PFSK-1 (cell line): ENCODE results near the gene CSNK1G1.

Source experiments
- FOXP2 ChIP-seq: optimal IDR thresholded peaks from 2 replicates; pipeline ENCODE3; 2011; ENCODE audit warnings: borderline replicate concordance, control low read depth, inconsistent platforms; ENCODE audit not compliant: insufficient read depth; ENCODE audit errors: extremely low read length, extremely low read depth
- POLR2AphosphoS5 ChIP-seq: IDR thresholded peaks from 2 replicates; pipeline ENCODE4 v1.6.1; 2012; ENCODE audit warnings: low read depth, mild to moderate bottlenecking, control low read depth, low read length, moderate library complexity
- SIN3A ChIP-seq: IDR thresholded peaks from 2 replicates; pipeline ENCODE4 v1.6.1; 2012; ENCODE audit warnings: mild to moderate bottlenecking, low read length, moderate library complexity, borderline replicate concordance; ENCODE audit not compliant: insufficient read depth
- TAF1 ChIP-seq: IDR thresholded peaks from 2 replicates; pipeline ENCODE4 v1.6.1; 2012; ENCODE audit warnings: low read length, control low read depth, borderline replicate concordance; ENCODE audit not compliant: insufficient read depth
- TF ChIP-seq, protein P1 (sequence below), 2 experiments: IDR thresholded peaks; 2 replicates each; pipeline versions ENCODE4 v1.6.1 to v1.8.0; 2011 to 2012; ENCODE audit warnings: low read depth in 2 of 2, low read length in 2 of 2, control low read depth in 1 of 2, inconsistent platforms in 1 of 2, mild to moderate bottlenecking in 1 of 2, moderate library complexity in 1 of 2; ENCODE audit not compliant: insufficient read depth in 1 of 2

The CSNK1G1 gene

DNA sequence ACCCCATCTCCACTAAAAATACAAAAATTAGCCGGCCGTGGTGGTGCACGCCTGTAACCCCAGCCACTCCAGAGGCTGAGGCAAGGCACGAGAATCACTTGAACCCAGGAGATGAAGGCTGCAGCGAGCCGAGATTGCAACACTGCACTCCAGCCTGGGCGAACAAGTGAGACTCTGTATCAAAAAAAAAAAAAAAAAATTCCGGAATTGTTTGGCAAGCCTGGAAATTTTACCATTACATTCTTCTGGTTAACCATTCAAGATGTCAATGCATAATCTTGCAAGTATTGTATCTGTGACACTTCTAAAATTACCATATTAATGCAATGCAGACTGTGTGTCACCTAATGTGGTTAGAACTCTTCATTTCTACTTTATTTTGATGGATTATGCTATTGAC, 67.0 kb downstream of the CSNK1G1 start:
- TF ChIP-seq, protein P1, sequence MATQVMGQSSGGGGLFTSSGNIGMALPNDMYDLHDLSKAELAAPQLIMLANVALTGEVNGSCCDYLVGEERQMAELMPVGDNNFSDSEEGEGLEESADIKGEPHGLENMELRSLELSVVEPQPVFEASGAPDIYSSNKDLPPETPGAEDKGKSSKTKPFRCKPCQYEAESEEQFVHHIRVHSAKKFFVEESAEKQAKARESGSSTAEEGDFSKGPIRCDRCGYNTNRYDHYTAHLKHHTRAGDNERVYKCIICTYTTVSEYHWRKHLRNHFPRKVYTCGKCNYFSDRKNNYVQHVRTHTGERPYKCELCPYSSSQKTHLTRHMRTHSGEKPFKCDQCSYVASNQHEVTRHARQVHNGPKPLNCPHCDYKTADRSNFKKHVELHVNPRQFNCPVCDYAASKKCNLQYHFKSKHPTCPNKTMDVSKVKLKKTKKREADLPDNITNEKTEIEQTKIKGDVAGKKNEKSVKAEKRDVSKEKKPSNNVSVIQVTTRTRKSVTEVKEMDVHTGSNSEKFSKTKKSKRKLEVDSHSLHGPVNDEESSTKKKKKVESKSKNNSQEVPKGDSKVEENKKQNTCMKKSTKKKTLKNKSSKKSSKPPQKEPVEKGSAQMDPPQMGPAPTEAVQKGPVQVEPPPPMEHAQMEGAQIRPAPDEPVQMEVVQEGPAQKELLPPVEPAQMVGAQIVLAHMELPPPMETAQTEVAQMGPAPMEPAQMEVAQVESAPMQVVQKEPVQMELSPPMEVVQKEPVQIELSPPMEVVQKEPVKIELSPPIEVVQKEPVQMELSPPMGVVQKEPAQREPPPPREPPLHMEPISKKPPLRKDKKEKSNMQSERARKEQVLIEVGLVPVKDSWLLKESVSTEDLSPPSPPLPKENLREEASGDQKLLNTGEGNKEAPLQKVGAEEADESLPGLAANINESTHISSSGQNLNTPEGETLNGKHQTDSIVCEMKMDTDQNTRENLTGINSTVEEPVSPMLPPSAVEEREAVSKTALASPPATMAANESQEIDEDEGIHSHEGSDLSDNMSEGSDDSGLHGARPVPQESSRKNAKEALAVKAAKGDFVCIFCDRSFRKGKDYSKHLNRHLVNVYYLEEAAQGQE (IDR thresholded peaks at IDR 0.05; ENCODE audit: insufficient read depth in 1 of 2, low read depth in 2 of 2, low read length in 2 of 2), result no peak
- no peak for TF ChIP-seq TAF1
- no peak for TF ChIP-seq POLR2AphosphoS5
- TF ChIP-seq FOXP2, result no peak
- TF ChIP-seq SIN3A, result no peak

DNA sequence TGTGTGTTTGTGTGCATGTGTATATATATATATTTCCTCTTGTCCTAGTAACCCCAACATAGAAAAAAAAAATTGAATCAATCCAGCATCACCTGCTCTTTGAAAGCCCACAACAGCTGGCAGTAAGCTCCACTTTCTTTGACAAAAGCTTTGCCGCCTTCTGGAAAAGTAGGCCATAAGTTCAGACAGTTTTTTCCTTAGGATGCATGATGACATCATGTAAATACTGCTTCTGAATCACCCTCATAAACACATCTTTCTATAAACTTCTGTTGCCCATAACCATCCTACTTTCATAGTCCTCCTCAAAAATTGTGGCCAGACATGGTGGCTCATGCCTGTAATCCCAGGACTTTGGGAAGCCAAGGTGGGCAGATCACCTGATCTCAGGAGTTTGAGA, 67.4 kb downstream of the CSNK1G1 start:
- TF ChIP-seq FOXP2, result no peak
- no peak for TF ChIP-seq TAF1
- no peak for TF ChIP-seq POLR2AphosphoS5
- no peak for TF ChIP-seq SIN3A
- TF ChIP-seq, protein P1 (IDR thresholded peaks at IDR 0.05; ENCODE audit: insufficient read depth in 1 of 2, low read depth in 2 of 2, low read length in 2 of 2), result no peak

DNA sequence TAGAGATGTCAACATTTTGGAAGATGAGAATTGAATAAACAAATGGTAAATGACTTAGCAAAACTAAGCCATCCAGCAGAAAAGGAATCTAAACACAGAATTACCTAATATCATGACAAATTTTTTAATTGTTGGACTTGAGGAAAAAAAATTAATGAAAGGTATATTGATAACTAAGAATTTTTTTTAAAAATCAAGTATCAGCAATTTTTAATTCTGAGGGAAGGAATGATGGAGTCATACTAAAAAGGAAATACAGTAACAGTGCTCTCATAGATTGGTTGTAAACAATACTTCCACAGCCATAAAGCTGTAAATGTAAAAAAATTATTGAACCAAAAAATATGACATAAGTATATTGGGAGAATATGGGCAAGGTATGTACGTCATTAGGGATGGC, 68.0 kb downstream of the CSNK1G1 start:
- TF ChIP-seq, protein P1 (IDR thresholded peaks at IDR 0.05; ENCODE audit: insufficient read depth in 1 of 2, low read depth in 2 of 2, low read length in 2 of 2), result no peak
- TF ChIP-seq TAF1 (no peak), SIN3A (no peak), POLR2AphosphoS5 (no peak), FOXP2 (no peak)

DNA sequence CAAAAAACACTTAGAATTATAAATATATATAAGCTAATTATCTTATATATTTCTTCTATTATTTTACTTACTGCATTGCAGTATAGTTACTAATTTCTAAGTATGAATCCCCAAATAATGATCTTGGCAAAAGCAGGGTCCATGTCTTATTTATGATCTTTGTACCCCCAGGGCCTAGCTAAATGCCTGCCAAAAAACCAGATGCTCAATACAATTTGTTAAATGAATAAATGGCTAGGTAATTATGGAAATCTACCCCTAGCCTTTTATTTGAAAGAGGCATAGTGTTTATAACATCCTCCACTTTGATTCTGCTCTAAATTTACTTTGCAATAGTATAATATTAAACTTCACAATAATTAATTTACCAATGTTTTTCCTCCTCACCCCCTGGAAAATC, 69.5 kb downstream of the CSNK1G1 start:
- TF ChIP-seq SIN3A (no peak), POLR2AphosphoS5 (no peak), TAF1 (no peak)

DNA sequence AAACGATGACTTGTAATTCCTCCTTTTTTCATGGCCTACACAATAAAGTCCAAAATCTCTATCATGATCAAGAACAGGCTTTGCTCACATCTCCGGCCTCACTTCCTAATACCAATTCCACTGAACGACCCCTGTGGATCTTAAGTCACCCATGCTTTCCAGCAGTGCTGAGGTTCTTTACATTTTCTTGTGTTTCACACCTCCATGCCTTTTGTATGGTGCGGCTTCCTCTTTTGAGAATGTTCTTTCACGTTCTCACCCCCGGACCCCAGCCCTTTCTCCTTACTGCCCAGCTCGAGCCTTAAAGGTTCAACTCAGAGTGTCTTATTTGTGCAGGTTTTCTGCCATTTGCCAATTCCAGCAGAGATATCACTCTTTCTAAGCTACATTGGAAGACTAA, 70.1 kb downstream of the CSNK1G1 start:
- TF ChIP-seq TAF1, result no peak
- no peak for TF ChIP-seq SIN3A
- no peak for TF ChIP-seq FOXP2
- TF ChIP-seq POLR2AphosphoS5, result no peak
- TF ChIP-seq, protein P1 (IDR thresholded peaks at IDR 0.05; ENCODE audit: insufficient read depth in 1 of 2, low read depth in 2 of 2, low read length in 2 of 2), result no peak
